GM18517 (cell line): ENCODE results near the gene TOPBP1.
A peak's percentile ranks its signal among the peaks of the same experiment; 100 is the strongest.
"Not testable (repeated sequence)": the region's sequence is repeated elsewhere in the genome, so short reads cannot be mapped to it uniquely, and the experiment has no call there.

Experiments used
- ATAC-seq: cut with Tn5 transposase; IDR thresholded peaks from one replicate; pipeline ENCODE4 v1.9.1; 2021; ENCODE audit warnings: mild to moderate bottlenecking, moderate library complexity; ENCODE audit not compliant: unreplicated experiment

Gene TOPBP1

GRCh38 chr3:133661454-133662277, at the start of gene TOPBP1:
Gene TOPBP1 (minus strand): TSS chr3:133661941. CDS start chr3:133661127, 814 bp downstream.
- peak; percentile 82 for ATAC-seq

- ATAC-seq, result no peak
Measured at GRCh38 chr3:133711013-133711412, 49.3 kb upstream of the TOPBP1 start.

- ATAC-seq, result no peak
Measured at GRCh38 chr3:133709139-133709750, 47.5 kb upstream of the TOPBP1 start.

DNA sequence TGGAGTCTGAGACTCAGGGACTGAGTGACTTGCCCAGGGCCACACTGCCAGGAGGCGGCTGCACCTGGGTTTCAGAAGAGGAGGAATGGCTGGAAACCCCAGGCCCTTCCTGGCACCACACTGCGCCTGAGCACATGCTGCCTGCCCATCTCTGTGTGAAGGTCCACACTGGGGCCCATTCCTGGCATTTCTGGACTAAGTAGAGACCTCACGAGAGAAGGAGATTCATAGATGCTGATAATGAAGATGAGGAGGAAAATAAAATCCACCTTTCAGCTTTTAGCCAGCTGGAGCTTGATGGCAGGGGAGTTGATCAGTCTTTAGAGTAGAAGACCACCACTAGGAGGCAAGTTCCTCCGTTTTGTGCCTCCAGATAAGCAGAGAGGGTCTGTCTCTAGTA, 44.3 kb upstream of the TOPBP1 start:
- no peak for ATAC-seq

DNA sequence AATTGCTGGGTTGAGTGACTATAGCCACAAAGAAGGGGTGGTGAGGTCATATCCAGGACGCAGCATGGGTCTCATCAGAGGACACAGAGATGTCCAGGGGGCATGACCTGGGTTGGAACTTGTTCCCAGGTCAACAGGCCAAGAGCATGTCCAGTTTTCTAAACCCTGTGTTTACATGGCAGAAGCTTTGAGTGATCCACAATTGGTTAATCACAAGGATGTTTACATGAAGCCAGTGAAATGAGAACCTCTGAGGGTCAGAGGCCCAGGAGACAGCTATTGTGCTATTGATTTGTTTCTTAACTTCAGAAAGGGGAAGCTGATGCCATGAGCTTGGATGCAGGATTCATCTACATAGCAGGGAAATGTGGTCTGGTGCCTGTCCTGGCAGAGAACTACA, 42.2 kb upstream of the TOPBP1 start:
- no peak for ATAC-seq

DNA sequence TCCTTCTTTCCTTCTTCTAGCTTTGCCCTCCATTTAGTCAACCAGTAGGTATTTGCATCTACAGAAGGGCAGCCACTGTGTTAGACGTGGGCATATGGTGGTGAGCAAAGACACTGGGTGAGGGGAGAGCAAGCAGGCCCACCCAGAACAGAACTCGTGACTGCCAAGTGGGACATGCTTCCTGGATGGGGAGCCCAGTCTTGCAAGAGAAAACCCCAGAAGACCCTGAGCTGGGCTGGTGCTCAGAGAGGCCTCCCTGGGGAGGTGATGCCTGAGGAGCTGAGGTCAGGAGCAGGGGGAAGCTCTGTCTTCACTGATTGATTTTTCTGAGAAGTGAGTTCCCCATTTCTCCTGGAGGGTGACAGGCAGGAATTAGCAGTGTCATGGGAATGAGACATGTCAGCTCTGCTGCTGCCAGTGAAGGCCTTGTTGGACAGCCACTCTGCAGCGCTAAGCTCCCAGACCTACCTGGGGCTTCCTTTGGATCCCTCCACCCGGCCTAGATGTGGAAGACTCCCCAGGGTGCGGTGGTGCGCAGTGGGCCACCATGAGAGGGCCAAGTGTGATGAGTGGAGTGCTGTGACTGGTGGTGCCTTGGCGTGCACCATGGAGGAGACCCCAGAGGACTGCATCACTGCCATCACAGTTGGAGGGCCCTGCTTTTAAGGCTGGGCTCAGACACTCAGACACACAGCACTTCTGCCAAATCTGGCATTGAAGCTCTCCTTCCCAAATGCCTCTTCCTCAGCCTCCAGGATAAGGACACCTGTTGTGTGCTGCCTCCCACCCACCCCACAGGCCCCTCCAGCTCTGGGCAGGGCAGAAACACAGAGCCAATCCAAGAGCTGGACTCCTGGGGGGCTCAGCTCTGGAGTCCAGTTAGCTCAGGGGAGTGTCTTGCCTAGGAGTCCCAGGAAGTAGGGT, 40.0 kb upstream of the TOPBP1 start:
- ATAC-seq, result no peak

- no peak for ATAC-seq
Measured at GRCh38 chr3:133700351-133700750, 38.6 kb upstream of the TOPBP1 start.

DNA sequence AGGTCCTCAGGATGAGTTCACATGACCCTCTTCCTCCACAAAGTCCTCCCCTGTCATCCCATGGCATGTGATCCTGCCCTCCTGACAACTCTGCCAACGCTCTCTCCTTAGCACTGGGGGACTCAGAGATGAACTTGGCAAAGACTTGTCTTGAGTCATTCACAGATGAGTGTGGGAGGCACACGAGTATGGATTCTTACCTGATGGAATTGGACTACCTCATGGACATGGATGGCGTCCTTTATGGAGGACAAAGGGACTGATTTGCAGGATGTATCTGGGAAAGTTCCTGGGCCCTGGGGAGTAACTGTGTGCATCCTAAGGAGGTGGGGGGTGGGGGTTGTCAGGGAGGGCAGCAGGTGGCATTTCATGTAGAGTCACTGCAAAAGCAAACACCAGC, 38.2 kb upstream of the TOPBP1 start:
- no peak for ATAC-seq

- ATAC-seq, result no peak
Measured at GRCh38 chr3:133699467-133699866, 37.7 kb upstream of the TOPBP1 start.

DNA sequence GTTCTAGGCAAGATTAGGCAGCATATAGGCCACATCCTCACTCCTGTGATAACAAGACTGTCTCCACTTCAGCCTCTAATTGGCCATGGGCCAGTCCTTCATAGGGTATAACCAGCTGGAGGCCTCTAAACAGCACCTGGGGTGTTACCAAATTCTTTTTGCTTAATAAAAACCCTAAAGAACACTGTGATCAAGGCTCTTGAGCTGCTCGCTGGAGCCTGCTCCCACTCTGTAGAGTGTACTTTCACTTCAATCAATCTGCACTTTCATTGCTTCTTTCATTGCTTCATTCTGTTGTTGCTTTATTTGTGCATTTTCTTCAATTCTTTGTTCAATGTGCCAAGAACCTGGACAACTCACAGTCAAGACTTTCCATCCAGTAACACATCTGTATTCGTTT, 36.2 kb upstream of the TOPBP1 start:
- no peak for ATAC-seq

DNA sequence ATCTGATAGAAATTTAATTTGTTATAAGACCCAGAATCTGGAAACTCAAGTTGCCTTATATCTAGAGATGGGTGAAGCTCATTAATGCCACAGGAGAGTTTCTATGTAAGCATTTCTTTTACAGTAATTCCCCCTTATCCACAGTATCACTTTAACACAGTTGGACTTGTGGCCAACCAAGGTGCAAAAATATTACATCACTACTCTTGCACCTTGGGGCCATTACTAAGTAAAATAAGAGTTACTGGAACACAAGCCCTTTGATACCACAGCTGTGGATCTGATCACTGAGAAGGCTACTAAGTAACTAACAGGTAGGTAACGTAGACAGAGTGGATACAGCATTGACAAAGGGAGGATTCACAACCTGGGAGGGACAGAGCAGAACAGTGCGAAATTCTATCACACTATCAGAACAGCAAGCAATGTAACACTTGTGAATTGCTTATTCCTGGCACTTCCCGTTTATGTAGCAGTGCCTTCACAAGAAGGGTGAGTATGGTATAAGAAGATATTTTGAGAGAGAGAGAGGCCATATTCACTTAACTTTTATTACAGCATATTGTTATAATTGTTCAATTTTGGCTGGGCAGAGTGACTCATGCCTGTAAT, 33.9 kb upstream of the TOPBP1 start:
- ATAC-seq, result no peak

- ATAC-seq, result no peak
Measured at GRCh38 chr3:133694288-133695268, 32.8 kb upstream of the TOPBP1 start.

- ATAC-seq, result no peak
Measured at GRCh38 chr3:133693821-133694220, 32.1 kb upstream of the TOPBP1 start.

DNA sequence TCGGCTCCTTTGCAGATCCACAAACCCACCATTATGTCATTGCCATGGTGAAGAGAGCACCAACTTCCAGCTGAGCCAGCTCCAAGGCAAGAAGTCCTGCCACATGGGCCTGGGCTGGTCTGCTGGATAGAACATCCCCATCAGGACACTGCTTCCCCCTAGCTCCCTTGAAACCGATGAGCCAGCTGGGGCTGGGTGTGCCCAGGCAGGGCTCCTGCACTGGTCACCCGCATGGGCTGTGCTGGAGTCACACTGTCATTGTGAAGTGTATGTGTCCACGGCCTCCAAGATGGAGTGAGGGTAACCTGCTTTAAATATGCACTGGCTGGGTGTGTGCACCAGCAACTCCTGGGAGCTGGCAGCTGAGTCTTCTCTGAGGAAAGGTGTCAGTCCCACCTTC, 31.0 kb upstream of the TOPBP1 start:
- ATAC-seq, result no peak

DNA sequence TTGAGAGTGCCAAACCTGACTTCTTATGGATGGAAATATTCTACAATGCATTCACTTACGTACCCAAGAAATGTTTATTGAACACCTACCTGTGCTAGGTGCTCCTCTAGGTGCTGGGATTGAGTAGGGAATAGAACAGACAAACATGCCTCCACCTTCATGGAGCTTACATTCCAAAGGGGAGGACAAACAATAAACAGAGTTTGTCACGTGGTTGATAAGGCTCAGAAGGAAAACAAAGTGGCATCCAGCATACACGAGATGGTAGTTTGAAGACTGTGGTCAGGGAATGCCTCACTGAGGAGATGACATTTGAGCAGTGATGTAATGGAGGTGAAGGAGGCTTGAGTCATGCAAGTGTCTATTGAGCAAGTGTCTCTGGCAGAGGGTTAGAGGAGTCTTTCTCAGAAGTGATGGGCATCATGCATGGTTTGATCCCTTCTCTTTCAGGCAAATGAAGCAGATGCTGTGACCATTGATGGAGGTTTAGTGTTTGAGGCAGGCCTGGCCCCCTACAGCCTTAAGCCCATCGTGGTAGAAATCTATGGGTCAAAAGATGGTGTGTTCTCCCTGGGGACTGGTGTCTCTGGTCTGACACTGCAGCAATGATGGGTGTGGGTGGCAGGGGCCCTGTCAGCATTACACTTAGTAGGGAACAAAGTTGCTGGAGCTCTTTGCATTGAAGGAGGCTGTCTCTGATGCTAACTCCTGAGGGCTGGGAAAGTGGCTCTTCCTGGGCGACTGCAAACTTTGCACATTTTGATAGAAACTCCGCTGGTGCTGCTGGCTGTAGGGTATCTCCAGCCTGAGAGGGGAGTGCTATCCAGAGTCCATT, 29.7 kb upstream of the TOPBP1 start:
- no peak for ATAC-seq

DNA sequence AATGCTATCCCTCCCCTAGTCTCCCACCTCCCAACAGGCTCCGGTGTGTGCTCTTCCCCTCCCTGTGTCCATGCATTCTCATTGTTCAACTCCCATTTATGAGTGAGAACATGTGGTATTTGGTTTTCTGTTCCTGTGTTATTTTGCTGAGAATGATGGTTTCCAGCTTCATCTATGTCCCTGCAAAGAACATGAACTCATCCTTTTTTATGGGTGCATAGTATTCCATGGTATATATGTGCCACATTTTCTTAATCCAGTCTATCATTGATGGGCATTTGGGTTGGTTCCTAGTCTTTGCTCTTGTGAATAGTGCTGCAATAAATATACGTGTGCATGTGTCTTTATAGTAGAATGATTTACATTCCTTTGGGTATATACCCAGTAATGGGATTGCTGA, 16.3 kb upstream of the TOPBP1 start:
- ATAC-seq, result not testable (repeated sequence)

DNA sequence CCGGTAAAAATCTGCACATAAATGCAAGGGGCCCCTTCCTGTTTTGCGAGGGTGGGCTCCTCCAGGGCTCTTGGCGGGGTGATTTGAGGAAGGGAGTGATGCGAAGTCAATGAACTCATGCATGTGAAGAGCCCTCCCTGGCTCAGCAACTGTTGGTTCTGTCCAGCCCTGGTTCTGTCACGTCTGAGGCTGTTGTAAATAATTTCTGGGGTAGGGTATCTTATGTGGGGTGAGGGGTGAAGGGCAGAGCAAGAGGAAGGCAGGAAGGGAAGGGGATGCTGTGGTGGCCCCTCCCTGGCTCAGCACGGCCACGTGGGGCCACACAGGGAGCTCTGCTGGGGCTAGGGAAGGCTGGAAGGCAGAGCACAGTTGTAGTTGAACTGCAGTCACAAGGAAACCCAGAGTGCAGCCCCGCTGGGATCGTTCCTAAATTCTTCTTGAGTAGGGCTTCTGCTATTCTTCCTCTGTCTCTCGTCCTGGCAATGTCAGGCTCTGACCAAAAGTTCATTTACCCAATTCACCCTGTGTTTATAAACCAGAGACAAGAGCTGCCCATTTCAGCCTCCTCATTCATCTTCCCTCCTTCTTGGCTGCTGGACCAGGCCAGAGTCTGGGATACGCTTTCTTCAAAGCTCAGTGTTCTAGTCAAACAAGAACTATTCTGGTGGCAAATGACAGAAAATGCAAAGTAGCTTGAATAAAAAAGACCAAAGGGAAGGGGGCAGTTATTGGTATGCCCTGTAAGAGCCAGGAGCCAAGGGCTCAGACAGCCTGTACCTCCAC, 14.8 kb upstream of the TOPBP1 start:
- no peak for ATAC-seq

- ATAC-seq, result peak; percentile 67
Measured at GRCh38 chr3:133675631-133676335, 14.0 kb upstream of the TOPBP1 start.
